Measurements from ENCODE around the gene TMEM41A.
A peak's percentile ranks its signal among the peaks of the same experiment; 100 is the strongest.
"Not testable (repeated sequence)": the region's sequence is repeated elsewhere in the genome, so short reads cannot be mapped to it uniquely, and the experiment has no call there.

TMEM41A gene

DNA sequence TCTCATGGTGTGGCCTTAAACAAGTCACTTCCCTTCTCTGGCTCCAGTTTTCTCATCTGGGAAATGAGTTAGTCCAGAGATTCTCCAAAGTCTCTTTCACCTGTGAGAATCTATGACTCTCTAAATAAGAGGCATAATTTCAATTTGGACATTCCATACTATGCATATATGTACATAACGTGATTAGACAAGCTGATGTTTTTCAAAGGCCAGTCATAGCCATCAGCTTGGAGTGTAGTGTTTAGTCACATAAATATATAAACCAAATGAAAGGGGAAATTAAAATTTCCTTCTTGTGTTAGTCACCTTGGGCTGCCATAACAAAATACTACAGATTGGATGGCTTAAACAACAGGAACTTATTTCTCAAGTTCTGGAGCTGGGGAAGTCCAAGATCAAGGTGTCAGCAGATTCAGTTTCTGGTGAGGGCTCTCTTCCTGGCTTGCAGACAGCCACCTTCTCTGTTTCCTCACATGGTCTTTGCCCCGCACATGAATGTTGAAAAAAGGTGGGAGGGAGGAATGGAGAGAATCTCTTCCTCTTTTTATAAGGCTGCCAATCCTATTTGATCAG, 19.4 kb downstream of the TMEM41A start:
- no peak for DNase-seq (ENCODE audit: low read depth)
- in situ Hi-C loops (cut with HindIII; ENCODE audit: low sequenced_read_pairs), result no loop called here
- TF ChIP-seq, protein P1, sequence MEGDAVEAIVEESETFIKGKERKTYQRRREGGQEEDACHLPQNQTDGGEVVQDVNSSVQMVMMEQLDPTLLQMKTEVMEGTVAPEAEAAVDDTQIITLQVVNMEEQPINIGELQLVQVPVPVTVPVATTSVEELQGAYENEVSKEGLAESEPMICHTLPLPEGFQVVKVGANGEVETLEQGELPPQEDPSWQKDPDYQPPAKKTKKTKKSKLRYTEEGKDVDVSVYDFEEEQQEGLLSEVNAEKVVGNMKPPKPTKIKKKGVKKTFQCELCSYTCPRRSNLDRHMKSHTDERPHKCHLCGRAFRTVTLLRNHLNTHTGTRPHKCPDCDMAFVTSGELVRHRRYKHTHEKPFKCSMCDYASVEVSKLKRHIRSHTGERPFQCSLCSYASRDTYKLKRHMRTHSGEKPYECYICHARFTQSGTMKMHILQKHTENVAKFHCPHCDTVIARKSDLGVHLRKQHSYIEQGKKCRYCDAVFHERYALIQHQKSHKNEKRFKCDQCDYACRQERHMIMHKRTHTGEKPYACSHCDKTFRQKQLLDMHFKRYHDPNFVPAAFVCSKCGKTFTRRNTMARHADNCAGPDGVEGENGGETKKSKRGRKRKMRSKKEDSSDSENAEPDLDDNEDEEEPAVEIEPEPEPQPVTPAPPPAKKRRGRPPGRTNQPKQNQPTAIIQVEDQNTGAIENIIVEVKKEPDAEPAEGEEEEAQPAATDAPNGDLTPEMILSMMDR (IDR thresholded peaks at IDR 0.05; ENCODE audit: low read depth, low read length, missing control alignments), result no peak
- no peak overlapping the region for H3K4me3 ChIP-seq (ENCODE audit: low read depth, low read length)

DNA sequence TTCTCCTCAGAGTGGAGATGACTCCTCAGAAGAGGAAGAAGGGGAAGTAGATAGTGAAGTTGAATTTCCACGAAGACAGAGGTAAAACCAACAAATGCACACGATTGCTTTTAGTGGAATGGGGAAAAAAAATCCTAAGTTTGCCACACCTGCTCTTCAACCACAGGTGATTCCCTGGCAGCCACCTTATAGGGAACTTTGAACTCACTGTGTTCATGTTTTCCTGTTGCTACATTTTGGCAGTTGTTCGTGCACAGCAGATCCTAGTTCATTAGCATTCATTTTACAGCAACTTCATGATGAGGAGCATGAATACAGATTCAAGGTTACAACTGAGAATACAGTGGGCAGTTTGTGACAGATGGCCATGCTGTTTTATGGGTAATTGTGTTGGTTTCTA, 21.5 kb downstream of the TMEM41A start:
- DNase-seq (ENCODE audit: low read depth), result no peak
- no peak overlapping the region for H3K4me3 ChIP-seq (ENCODE audit: low read depth, low read length)
- in situ Hi-C loops (cut with HindIII; ENCODE audit: low sequenced_read_pairs), result no loop called here
- TF ChIP-seq, protein P1 (IDR thresholded peaks at IDR 0.05; ENCODE audit: low read depth, low read length, missing control alignments), result no peak

DNA sequence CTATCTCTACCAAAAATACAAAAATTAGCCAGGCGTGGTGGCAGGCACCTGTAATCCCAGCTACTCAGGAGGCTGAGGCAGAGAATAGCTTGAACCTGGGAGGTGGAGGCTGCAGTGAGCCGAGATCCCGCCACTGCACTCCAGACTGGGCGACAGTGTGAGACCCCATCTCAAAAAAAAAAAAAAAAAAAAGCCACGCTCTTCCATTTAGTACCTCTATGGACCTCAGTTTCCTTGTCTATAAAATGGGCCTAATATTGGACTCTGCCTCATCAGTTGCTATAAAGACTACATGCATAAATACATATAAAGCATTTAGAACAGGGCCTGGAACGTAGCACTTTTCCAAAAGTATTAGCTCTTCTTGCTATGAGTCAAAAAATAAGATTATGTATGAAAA, 23.9 kb downstream of the TMEM41A start:
- in situ Hi-C loops (cut with HindIII; ENCODE audit: low sequenced_read_pairs); DNase-seq (ENCODE audit: low read depth); H3K4me3 ChIP-seq (ENCODE audit: low read depth, low read length): not testable (repeated sequence)

DNA sequence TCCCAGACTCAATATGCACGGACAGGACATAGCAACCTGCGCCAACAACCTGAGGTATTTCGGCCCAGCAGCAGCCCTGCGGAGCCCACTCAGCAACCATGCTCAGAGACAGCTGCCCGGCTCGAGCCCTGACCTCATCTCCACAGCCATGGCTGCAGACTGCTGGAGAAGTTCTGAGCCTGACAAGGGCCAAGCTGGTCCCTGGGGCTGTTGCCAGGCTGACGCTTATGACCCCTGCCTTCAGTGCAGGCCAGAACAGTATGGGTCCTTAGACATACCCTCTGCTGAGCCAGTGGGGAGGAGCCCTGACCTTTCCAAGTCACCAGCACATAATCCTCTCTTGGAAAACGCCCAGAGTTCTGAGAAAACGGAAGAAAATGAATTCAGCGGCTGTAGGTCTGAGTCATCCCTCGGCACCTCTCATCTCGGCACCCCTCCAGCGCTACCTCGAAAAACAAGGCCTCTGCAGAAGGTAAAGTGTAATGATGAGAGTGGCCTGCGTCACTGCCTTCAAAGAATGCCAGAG, 25.5 kb downstream of the TMEM41A start:
- no peak overlapping the region for H3K4me3 ChIP-seq (ENCODE audit: low read depth, low read length)
- TF ChIP-seq, protein P1 (IDR thresholded peaks at IDR 0.05; ENCODE audit: low read depth, low read length, missing control alignments), result no peak
- DNase-seq (ENCODE audit: low read depth), result peak; percentile 16
- in situ Hi-C loops (cut with HindIII; ENCODE audit: low sequenced_read_pairs), result no loop called here

DNA sequence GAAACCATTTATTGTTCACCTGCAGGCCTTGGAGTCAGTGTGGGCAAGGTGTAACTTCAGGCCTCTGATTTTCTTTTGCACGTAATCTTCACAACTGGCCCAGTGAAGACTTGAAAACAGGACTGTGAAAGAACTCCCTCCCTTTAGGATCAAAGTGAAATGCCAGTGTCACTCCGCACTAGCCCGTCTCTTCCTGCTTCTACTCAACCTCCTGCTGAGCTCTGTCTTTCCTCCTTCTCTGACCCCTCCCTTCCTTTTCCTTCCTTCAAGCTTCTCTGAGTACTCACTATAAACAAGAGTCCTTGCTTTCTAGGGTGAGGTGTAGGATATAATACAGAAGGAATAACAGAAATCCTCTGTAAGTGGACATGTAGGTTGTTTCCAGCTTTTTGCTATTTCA, 28.5 kb downstream of the TMEM41A start:
- no peak overlapping the region for H3K4me3 ChIP-seq (ENCODE audit: low read depth, low read length)
- TF ChIP-seq, protein P1 (IDR thresholded peaks at IDR 0.05; ENCODE audit: low read depth, low read length, missing control alignments), result no peak
- no peak for DNase-seq (ENCODE audit: low read depth)
- in situ Hi-C loops (cut with HindIII; ENCODE audit: low sequenced_read_pairs), result no loop called here

DNA sequence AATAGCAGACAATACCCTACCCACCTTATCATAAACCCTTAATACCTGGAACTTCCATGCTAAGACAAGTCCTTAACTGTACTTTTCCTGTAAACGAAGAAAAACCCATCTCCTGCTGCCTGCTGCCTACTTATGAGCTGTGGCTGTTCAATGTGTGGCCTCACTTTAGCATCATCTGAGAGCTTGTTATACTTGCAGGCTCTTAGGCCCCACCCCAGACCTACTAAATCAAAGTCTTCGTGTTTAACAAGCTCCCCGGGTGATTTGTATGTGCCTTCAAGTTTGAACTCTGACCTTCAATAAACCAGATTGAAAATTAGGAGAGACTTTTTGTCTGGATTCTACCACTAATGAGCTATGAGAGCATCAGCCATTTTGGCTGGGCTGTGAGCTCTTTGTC, 29.3 kb downstream of the TMEM41A start:
- TF ChIP-seq, protein P1 (IDR thresholded peaks at IDR 0.05; ENCODE audit: low read depth, low read length, missing control alignments), result no peak
- in situ Hi-C loops (cut with HindIII; ENCODE audit: low sequenced_read_pairs), result no loop called here
- H3K4me3 ChIP-seq (ENCODE audit: low read depth, low read length), result no peak overlapping the region
- DNase-seq (ENCODE audit: low read depth), result no peak

DNA sequence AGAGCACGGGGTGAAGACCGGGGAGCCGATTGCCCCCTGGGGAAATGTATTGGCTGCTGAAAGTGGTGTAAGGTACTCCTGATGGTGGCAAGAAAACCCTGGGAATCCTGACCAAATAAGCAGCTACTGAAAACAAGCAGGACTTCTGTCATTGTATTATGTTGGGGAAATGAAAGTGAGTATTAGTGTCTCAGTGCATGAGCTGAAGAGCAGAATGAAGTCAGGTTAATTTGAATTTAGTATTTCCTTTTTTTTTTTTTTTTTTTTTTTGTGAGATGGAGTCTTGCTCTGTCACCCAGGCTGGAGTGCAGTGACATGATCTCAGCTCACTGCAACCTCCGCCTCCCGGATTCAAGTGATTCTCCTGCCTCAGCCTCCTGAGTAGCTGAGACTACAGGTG, 32.7 kb downstream of the TMEM41A start:
- H3K4me3 ChIP-seq (ENCODE audit: low read depth, low read length); in situ Hi-C loops (cut with HindIII; ENCODE audit: low sequenced_read_pairs); DNase-seq (ENCODE audit: low read depth): not testable (repeated sequence)

DNA sequence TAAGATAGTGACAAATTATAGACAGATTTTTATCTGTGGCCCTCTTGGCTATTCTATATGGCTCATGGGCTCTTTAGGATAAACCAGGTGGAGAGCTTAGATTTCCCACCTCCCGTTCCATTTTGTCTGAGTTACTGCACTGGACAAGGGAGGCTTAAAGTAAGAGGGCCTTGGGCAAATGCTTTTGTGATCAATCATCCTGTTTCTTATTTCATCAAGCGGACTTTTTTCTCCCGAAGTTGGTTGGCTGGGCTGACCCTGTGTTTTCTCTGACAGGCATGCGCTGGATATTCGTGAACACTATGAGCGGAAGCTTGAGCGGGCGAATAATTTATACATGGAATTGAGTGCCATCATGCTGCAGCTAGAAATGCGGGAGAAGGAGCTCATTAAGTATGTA, 33.4 kb downstream of the TMEM41A start:
- no peak for DNase-seq (ENCODE audit: low read depth)
- in situ Hi-C loops (cut with HindIII; ENCODE audit: low sequenced_read_pairs), result no loop called here
- H3K4me3 ChIP-seq (ENCODE audit: low read depth, low read length), result no peak overlapping the region
- TF ChIP-seq, protein P1 (IDR thresholded peaks at IDR 0.05; ENCODE audit: low read depth, low read length, missing control alignments), result no peak

Measured in astrocyte of the cerebellum (primary cell).